Prostate gland (tissue), 1 donor: ENCODE results near the gene LRRC3B.

ENCODE experiments used
- POLR2A ChIP-seq: fragments of 450-650 bp; IDR thresholded peaks from one replicate; pipeline ENCODE4 v1.6.1; 2016; ENCODE audit warnings: antibody characterized with exemption, mild to moderate bottlenecking
- POLR2AphosphoS5 ChIP-seq: sonication (generic); formaldehyde crosslinking; IDR thresholded peaks from one replicate; pipeline ENCODE4 v1.6.1; 2017; ENCODE audit warnings: antibody characterized with exemption

GRCh38 chr3:26621906-26622620, 509 bp upstream of the LRRC3B start:
- TF ChIP-seq POLR2A (no peak), POLR2AphosphoS5 (no peak)
